ENCODE results near the gene COL4A4. TPM values are rescaled to one million over a fixed set of nuclear protein-coding genes. Genes with fewer than 3 reads are reported as not detected.
A peak's percentile ranks its signal among the peaks of the same experiment; 100 is the strongest.
"Not testable (repeated sequence)": the region's sequence is repeated elsewhere in the genome, so short reads cannot be mapped to it uniquely, and the experiment has no call there.

COL4A4 gene
- total RNA-seq, 4 donors from 2014 or later, result 0.53 to 24.8 (median 0.95) TPM

GRCh38 chr2:227179988-227180685, 16.1 kb upstream of the COL4A4 start:
- Histone ChIP-seq H3K27ac (no peak overlapping the region), H3K36me3 (no peaks in the 10 kb centered on the region), H3K4me1 (no peaks in the 10 kb centered on the region), H3K9me3 (no peaks in the 10 kb centered on the region), H3K27me3 (no peaks in the 10 kb centered on the region), H3K4me3 (no peak overlapping the region)
- DNase-seq, result no peak
- no peak for TF ChIP-seq POLR2A (IDR thresholded peaks at IDR 0.05)
- TF ChIP-seq, protein P1, sequence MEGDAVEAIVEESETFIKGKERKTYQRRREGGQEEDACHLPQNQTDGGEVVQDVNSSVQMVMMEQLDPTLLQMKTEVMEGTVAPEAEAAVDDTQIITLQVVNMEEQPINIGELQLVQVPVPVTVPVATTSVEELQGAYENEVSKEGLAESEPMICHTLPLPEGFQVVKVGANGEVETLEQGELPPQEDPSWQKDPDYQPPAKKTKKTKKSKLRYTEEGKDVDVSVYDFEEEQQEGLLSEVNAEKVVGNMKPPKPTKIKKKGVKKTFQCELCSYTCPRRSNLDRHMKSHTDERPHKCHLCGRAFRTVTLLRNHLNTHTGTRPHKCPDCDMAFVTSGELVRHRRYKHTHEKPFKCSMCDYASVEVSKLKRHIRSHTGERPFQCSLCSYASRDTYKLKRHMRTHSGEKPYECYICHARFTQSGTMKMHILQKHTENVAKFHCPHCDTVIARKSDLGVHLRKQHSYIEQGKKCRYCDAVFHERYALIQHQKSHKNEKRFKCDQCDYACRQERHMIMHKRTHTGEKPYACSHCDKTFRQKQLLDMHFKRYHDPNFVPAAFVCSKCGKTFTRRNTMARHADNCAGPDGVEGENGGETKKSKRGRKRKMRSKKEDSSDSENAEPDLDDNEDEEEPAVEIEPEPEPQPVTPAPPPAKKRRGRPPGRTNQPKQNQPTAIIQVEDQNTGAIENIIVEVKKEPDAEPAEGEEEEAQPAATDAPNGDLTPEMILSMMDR (IDR thresholded peaks at IDR 0.05), result no peak

GRCh38 chr2:227177592-227178336, 13.8 kb upstream of the COL4A4 start:
- no peak overlapping the region for H3K4me3 ChIP-seq
- DNase-seq, result no peak
- no peaks in the 10 kb centered on the region for H3K27me3 ChIP-seq
- no peaks in the 10 kb centered on the region for H3K9me3 ChIP-seq
- no peaks in the 10 kb centered on the region for H3K36me3 ChIP-seq
- no peak for TF ChIP-seq POLR2A (IDR thresholded peaks at IDR 0.05)
- TF ChIP-seq, protein P1 (IDR thresholded peaks at IDR 0.05), result no peak
- H3K4me1 ChIP-seq, result no peaks in the 10 kb centered on the region
- no peak overlapping the region for H3K27ac ChIP-seq

- not testable (repeated sequence) for H3K4me3 ChIP-seq, H3K36me3 ChIP-seq, DNase-seq, H3K27me3 ChIP-seq, H3K4me1 ChIP-seq, H3K27ac ChIP-seq, H3K9me3 ChIP-seq
Observed at GRCh38 chr2:227171779-227172178, 7.8 kb upstream of the COL4A4 start.

- peaks cover 0 to 13% of the 10 kb centered on the region in 2 donors for H3K27me3 ChIP-seq
- no peaks in the 10 kb centered on the region for H3K36me3 ChIP-seq
- peak overlapping the region; percentile 38 to 90 (median 61) for H3K27ac ChIP-seq
- peaks cover 0 to 19% (median 1%) of the 10 kb centered on the region in 4 donors for H3K4me1 ChIP-seq
- TF ChIP-seq POLR2A (IDR thresholded peaks at IDR 0.05), result no peak
- TF ChIP-seq, protein P1 (IDR thresholded peaks at IDR 0.05), result no peak
- H3K4me3 ChIP-seq, result peak overlapping the region; percentile 49 to 58 (median 56)
- H3K9me3 ChIP-seq, result no peaks in the 10 kb centered on the region
- peak in 2 of 3 donors; percentile 80 to 84 for DNase-seq
Observed at GRCh38 chr2:227164763-227165291, 822 bp upstream of the COL4A4 start.

GRCh38 chr2:227163485-227163997, 464 bp downstream of the COL4A4 start:
- Histone ChIP-seq H3K27ac (peak overlapping the region; percentile 19 to 90 (median 61)), H3K4me3 (peak overlapping the region; percentile 49 to 58 (median 56)), H3K4me1 (peaks cover 0 to 19% (median 1%) of the 10 kb centered on the region in 4 donors), H3K36me3 (no peaks in the 10 kb centered on the region), H3K9me3 (no peaks in the 10 kb centered on the region), H3K27me3 (peaks cover 0 to 13% of the 10 kb centered on the region in 2 donors)
- no peak for TF ChIP-seq POLR2A (IDR thresholded peaks at IDR 0.05)
- peak in 2 of 3 donors; percentile 59 to 64 for DNase-seq

DNA sequence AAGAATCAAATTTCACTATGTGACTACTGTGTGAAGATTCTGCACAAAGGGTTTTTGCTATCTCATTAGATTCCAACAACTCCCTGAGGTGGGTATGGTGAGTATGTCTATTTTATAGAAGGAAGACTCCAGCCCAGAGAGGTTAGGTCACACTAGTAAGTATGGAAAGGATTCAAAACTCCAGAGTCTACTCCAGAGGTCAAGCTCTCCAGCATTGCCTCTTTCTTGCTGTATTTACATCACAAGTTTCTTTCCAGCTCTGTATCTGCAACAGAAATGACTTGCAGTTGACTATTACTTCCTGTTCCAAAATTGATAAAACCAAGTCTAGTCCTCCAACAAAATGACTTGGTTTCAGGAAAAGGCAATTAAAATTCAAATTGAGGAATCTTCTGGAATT, 2.1 kb downstream of the COL4A4 start:
- Histone ChIP-seq H3K27ac (no peak overlapping the region), H3K4me1 (peaks cover 0 to 19% (median 1%) of the 10 kb centered on the region in 4 donors)
- TF ChIP-seq, protein P1 (IDR thresholded peaks at IDR 0.05), result no peak
- TF ChIP-seq POLR2A (IDR thresholded peaks at IDR 0.05), result no peak

More for the DNA sequence above, 2.1 kb downstream of the COL4A4 start:
- H3K4me3 ChIP-seq, result no peak overlapping the region
- no peaks in the 10 kb centered on the region for H3K36me3 ChIP-seq
- no peak for DNase-seq
- no peaks in the 10 kb centered on the region for H3K9me3 ChIP-seq
- H3K27me3 ChIP-seq, result peaks cover 0 to 13% of the 10 kb centered on the region in 2 donors

All from Peyer's patch (tissue), 4 donors.